ENCODE results near the gene MAML2. TPM values are rescaled to one million over a fixed set of nuclear protein-coding genes. Genes with fewer than 3 reads are reported as not detected.

Gene MAML2
- total RNA-seq, 1 experiment from 2014 or later = 2.7 TPM

DNA sequence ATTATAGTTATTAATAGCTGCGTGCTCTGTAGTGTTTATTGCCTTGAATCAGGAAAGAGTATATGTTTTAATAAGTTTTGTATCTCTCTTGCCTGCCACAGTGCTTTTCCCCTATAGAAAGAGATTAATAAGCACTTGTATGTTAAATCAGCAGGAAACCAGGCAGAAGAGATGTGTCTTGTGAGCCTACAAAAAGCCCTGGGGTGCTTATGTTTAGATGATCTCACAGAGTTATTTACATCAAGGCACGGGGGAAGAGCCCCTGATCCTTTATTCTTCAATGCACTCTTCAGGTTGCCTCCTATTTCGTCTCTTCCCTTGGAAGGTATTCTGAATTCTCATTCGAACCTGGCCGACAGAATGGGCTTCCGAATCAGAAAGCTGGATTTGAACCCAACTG is 183.0 kb downstream of the MAML2 start:
- Histone ChIP-seq H3K18ac (ENCODE audit: insufficient read length, low read depth, low read length) (no peak overlapping the region), H4K8ac (replicated peaks; ENCODE audit: insufficient read length, low read depth, low read length) (no peak overlapping the region), H3T11ph (ENCODE audit: low read length) (no peak overlapping the region), H3K9ac (ENCODE audit: extremely low read depth, insufficient read length, low read length) (no peak overlapping the region), H2AK5ac (ENCODE audit: insufficient read length, low read length) (no peak overlapping the region), H3K56ac (ENCODE audit: insufficient read length, low read depth, low read length) (no peak overlapping the region), H3K4ac (ENCODE audit: low read depth, low read length) (no peak overlapping the region), H3K9me3 (ENCODE audit: control insufficient read depth, low read depth, low read length) (no peaks in the 10 kb centered on the region), H3K23ac (ENCODE audit: insufficient read length, low read depth, low read length) (no peak overlapping the region), H2BK15ac (ENCODE audit: low read depth, low read length) (no peak overlapping the region), H3K14ac (ENCODE audit: insufficient read depth, low read length) (no peak overlapping the region), H2BK5ac (ENCODE audit: insufficient read length, low read length) (no peak overlapping the region), H3K23me2 (ENCODE audit: insufficient read length, low read depth, low read length, poor library complexity, severe bottlenecking) (no peaks in the 10 kb centered on the region), H2AFZ (ENCODE audit: low read length) (no peak overlapping the region), H2BK12ac (ENCODE audit: insufficient read length, low read depth, low read length) (no peak overlapping the region), H3K27me3 (ENCODE audit: insufficient read depth, low read length) (no peaks in the 10 kb centered on the region), H4K5ac (ENCODE audit: insufficient read length, low read depth, low read length) (no peak overlapping the region), H2BK20ac (ENCODE audit: low read depth, low read length, poor library complexity, severe bottlenecking) (no peak overlapping the region), H3K79me2 (ENCODE audit: insufficient read depth, low read length) (no peaks in the 10 kb centered on the region), H4K20me1 (ENCODE audit: control insufficient read depth, insufficient read depth, insufficient read length) (no peaks in the 10 kb centered on the region), H3K4me2 (ENCODE audit: insufficient read depth, insufficient read length, low read length) (no peak overlapping the region), H4K91ac (ENCODE audit: insufficient read length, low read depth, low read length) (no peak overlapping the region), H3K4me1 (ENCODE audit: insufficient read depth, low read length) (peaks cover 5% of the 10 kb centered on the region; the same call in 1 of the 2 replicates), H3K79me1 (ENCODE audit: insufficient read depth, low read depth, low read length, poor library complexity, severe bottlenecking) (no peaks in the 10 kb centered on the region), H3K27ac (ENCODE audit: insufficient read length, low read depth, low read length) (no peak overlapping the region), H2BK120ac (ENCODE audit: low read depth, low read length, poor library complexity, severe bottlenecking) (no peak overlapping the region)
- H3K27ac Mint-ChIP-seq = no peak overlapping the region
- no peak overlapping the region for H3K4me3 Mint-ChIP-seq
- DNase-seq = no peak
- TF ChIP-seq, protein P1, sequence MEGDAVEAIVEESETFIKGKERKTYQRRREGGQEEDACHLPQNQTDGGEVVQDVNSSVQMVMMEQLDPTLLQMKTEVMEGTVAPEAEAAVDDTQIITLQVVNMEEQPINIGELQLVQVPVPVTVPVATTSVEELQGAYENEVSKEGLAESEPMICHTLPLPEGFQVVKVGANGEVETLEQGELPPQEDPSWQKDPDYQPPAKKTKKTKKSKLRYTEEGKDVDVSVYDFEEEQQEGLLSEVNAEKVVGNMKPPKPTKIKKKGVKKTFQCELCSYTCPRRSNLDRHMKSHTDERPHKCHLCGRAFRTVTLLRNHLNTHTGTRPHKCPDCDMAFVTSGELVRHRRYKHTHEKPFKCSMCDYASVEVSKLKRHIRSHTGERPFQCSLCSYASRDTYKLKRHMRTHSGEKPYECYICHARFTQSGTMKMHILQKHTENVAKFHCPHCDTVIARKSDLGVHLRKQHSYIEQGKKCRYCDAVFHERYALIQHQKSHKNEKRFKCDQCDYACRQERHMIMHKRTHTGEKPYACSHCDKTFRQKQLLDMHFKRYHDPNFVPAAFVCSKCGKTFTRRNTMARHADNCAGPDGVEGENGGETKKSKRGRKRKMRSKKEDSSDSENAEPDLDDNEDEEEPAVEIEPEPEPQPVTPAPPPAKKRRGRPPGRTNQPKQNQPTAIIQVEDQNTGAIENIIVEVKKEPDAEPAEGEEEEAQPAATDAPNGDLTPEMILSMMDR (conservative IDR thresholded peaks at IDR 0.05) = no peak
- H3K9me3 Mint-ChIP-seq = no peaks in the 10 kb centered on the region
- peaks cover 22 to 33% of the 10 kb centered on the region in 2 experiments for H3K4me1 Mint-ChIP-seq
- WGBS (ENCODE audit: extremely low coverage, insufficient read length, low lambda C conversion rate) = no CpG with 5 or more reads among the region's 6 CpGs
- H3K27me3 Mint-ChIP-seq (ENCODE audit: low read depth) = no peaks in the 10 kb centered on the region
- no peaks in the 10 kb centered on the region for H3K36me3 Mint-ChIP-seq (ENCODE audit: insufficient read depth in 1 of 3, low read depth in 3 of 3)
